GM19372 (cell line): ENCODE results near the gene ZNF609.

ENCODE experiments used
- ATAC-seq: cut with Tn5 transposase; IDR thresholded peaks from one replicate; pipeline ENCODE4 v1.9.1; 2021; ENCODE audit warnings: mild to moderate bottlenecking, low read depth, moderate library complexity; ENCODE audit not compliant: unreplicated experiment

The ZNF609 gene

DNA sequence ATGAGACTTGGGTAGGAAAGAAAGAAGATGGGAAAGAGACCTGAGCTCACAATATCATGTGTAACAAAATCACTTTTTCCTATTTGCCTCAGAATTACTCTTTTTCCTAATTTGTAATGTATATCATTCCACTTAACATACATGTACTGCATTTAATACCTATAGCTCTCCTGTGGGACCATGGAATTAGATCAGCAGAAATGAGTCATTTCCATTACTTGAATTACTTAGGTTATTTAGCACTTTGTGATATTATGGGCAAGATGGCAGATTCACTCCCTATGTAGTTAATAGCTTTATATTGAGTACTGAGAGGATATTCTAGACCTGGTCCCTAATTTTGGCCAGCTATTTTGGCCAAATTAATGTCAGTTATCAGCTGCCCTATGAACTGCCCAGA is 70.5 kb downstream of the ZNF609 start:
- ATAC-seq = no peak

DNA sequence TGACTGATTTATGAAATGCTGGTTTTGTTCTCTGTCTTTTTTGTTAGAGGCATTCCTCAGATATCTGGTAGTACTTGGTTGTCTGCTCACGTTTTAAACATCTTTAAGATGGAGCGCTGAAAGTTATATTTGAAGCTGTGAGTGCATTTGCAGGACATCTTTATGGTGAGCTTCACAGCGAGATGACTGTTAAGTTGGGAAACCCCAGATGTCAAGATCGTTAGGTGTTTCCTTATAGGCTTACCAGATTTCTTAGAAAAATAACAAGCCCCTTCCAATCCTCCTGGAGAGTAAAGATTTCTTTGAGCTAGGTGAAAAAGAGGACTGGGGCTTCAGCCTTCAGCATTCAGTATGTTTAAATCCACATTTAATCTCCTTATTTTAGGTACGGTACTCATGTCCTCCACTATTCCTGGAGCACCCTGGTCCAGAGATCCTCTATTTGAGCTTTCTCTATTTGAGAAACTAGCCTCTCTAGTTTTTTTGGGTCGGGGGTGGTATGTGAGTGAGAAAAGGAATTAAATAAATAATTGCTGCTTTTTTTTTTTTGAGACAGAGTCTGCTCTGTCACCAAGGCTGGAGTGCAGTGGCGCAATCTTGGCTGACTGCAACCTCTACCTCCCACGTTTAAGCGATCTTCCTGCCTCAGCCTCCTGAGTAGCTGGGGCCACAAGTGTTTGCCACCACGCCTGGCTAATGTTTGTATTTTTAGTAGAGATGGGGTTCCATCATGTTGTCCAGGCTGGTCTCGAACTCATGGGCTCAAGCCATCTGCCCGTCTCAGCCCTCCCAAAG is 72.3 kb downstream of the ZNF609 start:
- no peak for ATAC-seq

DNA sequence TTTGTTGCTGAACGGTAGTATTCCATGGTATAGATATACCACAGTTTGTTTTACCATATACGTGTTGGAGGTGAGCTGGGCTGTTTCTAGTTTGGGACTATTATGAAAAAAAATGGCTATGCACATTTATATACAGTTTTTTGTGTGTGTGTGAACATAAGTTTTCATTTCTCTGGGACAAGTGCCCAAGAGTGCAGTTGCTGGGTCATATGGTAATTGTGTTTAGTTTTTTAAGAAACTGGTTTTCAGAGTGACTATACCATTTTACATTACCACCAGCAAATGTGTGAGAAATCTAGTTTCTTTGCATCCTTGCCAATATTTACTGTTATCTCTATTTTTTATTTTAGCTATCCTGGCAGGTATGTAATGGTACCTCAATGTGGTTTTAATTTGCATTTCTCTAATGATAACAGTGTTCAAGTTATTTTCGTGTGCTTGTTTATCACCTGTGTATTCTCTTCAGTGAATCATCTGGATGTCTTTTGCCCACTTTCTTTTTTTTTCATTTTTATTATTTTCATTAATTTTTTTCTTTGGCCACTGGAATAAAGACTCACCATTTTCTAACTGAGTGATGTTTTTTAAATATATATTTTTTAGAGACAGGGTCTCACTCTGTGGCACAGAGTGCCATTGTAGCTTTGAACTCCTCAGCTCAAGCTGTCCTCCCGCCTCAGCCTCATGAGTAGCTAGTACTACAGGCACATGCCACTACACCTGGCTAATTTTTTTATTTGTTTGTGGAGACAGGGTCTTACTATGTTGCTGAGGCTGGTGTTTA is 75.3 kb downstream of the ZNF609 start:
- ATAC-seq = no peak

DNA sequence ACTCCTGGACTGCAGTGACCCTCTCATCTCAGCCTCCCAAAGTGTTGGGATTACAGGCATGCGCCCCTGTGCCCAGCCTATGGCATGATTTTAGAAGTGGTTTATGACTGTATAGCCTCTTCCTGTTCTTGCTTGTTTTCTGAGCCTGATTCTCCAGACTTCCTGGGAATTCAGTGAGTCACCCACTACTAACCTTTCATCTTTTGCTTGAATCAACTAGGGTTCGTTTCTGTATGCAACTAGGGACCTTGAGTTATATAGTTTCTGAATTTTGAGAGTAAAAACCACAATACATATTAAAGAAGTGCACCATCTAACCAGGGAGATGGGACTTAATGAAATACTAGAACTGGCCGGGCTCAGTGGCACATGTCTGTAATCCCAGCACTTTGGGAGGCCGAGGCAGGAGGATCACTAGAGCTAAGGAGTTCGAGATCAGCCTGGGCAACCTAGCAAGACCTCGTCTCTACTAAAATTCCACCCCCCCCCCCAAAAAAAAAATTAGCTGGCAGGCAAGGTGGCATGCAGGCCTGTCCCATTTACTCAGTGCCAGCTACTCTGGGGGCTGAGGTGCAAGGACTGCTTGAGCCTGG is 76.0 kb downstream of the ZNF609 start:
- no peak for ATAC-seq

DNA sequence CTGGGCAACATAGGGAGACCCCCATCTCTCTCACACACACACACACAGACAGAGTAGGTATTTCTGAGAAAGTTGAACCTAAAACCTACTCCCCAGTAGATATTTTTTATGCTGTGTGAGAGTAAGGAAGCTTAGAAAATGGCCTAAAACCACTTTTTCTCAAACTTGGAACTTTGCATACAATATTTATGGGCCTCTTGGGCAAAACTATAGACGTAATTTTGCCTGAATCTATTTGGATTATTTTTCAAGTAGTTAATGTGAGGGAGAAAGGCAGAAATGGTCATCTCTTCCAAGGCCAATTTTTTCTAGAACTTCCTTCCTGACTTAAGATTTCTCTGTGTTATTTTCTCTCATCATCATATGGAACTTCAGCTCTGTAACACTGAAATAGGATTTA is 81.7 kb downstream of the ZNF609 start:
- ATAC-seq = no peak

DNA sequence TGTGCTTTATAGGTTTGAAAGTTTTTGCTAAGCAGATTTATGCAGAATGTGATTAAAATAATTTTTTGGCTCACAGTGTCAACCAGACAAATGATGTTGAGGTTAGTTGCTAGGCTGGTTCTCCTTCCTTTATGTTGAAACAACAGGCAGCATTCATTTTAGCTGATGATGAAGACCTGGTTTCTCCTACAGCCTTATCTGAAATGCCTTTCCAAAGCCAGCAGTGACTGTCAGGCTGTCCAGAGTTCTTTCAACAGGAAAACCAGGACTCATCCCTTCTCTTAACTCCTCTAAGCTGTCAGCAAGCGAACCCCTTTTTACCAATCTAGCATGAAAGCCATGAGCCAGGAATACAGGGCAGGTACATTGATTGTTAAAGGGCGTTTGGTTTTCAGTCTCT is 84.1 kb downstream of the ZNF609 start:
- no peak for ATAC-seq

DNA sequence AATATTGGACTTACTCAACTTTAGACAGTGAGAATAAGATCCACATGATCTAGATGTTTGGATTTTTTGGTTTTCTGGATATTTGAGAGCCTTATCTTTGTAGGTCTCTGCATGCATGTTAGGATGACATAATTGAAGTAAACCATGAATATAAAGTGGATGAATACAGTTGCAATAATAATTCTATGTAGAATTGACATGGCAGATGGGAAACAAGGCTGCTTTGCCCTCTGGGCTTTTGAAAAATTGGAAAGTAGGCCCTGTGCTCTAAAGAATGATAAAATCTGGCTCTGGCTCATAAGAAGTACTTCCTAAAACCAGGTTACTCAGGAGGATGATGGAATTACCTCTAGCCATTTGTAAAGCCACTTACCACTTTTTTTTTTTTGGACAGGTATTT is 86.9 kb downstream of the ZNF609 start:
- no peak for ATAC-seq

DNA sequence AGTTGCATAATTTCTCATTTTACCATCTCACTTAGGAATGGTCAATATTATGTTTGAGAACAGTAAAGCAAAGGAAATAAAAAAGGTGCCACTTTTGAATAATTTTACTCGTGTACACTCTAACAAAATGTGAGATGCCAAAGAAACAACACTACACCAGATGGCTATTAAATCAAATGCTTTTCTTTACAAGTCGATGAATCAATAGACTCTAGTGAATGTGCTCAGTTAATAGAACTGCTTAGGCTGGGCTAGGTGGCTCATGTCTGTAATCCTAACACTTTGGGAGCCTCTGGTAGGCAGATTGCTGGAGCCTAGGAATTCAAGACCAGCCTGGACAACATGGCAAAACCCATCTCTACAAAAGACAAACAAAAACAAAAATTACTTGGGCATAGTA is 87.9 kb downstream of the ZNF609 start:
- ATAC-seq = no peak

DNA sequence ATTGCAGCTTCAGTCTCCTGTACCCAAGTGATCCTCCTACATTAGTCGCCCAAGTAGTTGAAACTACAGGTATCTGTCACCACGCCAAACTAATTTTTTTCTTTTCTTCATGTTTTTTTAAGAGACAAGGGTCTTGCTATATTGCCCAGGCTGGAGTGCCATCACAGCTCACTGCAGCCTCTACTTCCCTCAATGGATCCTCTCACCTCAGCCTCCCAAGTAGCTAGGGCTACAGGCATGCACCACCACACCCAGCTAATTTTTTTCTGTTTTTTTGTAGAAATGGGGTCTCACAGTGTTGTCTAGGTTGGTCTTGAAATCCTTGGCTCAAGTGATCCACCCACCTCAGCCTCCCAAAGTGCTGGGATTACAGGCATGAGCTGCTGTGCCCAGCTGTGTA is 89.5 kb downstream of the ZNF609 start:
- ATAC-seq = no peak

DNA sequence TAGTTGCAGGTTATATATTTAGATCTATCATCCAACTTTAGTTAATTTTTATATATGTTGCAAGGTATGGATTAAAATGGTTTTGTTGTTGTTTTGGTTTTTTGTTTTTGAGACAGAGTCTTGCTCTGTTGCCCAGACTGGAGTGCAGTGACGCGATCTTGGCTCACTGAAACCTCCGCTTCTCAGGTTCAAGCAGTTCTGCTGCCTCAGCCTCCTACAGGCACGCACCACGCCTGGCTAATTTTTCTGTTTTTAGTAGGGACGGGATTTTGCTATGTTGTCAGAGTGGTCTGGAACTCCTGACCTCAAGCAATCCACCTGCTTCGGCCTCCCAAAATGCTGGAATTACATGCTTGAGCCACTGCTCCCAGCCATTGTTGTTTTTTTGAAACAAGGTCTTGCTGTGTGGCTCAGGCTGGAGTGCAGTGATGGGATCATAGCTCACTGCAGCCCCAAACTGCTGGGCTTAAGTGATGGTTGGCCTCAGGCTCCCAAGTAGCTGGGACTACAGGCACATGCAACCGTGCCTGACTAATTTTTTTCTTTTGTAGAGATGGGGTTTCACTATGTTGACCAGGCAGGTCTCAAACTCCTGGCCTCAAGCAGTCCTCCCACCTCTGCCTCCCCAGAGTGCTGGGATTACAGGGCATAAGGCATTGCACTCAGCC is 92.0 kb downstream of the ZNF609 start:
- no peak for ATAC-seq

DNA sequence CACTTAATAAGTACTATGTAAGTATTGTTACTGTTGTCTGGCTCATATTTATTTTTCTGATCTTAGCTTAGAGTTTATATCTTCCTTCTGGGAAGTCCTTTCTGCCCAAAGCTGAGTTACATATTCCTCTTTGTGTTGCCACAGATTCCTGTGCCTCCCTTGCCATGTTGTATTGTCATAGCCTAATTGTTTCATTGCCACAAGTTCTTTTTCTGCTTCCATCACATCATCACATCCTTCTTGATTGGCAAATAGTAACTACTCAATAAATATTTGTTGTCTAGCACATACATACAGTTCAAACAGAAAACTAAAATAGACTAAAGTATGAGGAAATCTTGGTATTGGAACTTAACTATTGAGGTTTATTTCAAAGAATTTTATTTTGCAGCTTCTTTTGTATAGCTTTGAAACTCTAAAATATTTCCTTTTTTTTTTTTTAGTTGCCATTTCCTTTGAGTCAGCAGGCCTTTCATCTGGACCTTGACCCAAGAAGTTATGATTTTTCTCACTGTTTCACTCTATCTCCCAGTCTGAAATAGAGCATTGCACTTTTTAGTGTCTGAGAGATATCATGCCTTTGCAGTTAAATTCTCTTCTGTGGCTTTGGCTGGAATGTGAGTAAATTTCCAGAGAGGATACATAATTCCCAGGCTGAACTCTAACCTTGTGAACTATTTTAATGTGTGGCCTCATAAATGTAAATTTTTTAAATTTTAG is 98.2 kb downstream of the ZNF609 start:
- ATAC-seq = no peak

DNA sequence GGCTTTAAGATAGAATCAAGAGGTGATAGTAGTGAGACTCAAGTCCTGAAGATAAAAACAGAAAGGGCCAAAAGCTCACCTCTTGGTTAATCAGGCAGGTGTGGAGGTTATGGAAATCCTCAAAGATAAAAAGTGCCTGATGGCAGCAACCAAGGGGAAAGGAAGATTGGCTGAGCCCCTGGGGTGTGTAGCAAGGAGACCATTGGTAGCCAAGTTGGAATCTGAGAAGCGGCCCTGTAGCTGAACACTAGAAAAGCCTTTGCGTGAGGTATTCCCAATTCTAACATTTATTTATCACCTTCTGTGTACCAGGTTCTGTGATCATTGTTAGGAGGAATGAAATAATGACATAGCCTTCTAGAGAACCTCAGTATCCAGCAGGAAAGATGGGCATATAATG is 98.9 kb downstream of the ZNF609 start:
- ATAC-seq = no peak

DNA sequence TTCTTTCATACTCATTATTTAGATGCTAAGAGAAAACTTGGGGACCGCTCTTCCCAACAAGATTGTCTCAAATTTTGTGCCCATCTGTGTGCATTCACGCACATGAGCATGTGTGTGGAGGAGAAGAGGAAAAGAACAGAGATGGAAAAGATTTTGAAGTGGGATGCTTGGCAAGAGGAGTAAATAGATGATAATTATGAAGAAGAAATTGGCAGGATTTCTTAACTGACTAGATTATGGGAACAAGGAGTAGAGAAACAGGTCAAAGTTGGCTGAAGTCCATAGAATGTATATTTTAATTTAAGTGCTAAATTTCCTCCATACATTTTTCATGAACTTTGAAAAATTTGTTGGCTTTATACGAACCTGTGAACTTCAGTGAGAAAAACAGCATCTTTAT is 100.1 kb downstream of the ZNF609 start:
- ATAC-seq = no peak

DNA sequence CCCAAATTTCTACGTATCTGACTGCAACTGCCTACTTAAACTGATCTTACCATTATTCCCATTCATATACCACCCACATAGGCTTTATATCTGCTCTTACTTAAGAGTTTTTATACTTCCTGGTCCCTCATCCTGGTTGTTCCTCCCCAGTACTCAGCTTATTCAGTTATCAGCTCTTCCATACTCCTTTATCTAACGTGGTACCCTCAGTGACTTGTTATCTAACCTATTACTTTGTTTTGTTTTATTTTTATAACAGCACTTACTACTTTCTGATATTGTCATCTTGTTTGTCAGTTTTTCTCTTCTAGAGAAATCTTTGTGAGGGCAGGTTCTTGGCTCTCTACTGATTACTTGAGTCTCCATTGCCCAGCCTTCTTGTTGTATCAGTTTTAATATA is 100.6 kb downstream of the ZNF609 start:
- no peak for ATAC-seq

DNA sequence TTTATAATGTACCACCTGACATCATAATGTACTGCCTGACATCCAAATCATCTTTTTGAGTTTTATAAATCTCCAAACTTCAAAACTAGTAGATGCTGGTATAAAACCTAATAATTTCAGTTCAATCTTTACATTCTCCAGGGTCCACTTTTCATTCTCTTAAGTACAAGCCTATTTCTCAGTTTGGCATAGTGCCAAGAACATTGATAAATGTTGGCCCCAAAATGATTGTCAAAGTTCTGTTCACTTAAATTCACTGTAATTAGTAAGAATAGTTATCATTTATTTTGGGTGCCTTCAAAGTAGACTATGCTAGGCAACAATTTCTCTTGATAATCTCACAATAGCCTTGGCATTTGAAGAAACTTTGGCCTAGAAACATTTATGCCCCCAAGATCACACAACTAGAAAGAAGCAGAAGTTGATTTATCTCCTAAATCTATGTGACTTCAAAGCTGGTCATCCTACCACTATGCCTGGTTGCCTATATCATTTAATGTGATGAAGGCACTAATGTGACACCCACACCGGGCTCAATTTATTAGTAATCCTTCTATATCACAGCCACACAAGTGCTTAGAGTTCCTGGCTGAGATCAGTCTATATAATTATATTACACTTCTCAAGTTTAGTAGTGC is 101.7 kb downstream of the ZNF609 start:
- ATAC-seq = no peak

DNA sequence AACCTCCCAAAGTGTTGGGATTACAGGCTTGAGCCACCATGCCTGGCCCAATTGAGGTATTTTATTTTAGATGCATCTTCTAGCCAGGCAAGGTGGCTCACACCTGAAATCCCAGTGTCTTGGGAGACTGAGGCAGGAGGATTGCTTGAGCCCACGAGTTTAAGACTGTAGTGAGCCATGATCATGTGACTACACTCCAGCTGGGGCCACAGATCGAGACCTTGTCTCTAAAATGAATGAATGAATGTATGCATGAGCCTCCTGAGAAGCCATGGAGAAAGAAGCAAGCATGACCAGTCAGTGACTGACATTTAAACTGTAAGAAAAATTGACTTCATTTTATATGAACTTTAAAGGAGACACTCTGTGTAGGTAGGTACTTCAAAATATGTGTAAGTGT is 105.7 kb downstream of the ZNF609 start:
- ATAC-seq = no peak

DNA sequence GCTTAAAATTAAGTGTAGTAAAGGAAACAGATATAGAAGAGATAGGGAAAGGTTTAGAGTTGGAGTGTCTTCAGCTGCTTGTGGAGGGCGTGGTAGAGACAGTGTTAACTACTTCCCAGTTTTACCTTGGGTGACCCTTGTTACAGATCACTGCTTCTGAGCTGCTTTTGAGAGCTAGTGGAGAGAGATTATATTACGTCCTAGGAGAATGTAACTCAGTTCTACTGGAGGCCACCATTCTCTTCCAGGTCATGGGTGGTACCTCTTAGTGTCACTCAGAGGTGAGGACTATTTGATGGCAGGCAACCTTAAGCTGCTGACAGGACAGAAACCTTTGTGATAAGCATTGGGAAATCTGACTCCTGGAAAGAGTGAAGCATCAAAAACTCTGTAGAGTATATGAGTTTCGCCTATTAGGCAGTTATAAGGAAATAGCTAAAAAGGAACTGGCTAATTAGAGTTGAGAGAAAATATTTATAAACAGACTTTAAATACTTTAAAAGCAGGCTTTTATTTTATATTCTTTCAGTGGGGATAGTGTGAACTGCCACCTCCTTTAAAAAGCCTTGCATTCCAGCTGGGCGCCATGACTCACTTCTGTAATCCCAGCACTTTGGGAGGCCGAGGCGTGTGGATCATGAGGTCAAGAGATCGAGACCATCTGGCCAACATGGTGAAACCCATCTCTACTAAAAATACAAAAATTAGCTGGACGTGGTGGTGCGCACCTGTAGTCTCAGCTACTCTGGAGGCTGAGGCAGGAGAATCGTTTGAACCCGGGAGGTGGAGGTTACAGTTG is 106.5 kb downstream of the ZNF609 start:
- ATAC-seq = no peak

DNA sequence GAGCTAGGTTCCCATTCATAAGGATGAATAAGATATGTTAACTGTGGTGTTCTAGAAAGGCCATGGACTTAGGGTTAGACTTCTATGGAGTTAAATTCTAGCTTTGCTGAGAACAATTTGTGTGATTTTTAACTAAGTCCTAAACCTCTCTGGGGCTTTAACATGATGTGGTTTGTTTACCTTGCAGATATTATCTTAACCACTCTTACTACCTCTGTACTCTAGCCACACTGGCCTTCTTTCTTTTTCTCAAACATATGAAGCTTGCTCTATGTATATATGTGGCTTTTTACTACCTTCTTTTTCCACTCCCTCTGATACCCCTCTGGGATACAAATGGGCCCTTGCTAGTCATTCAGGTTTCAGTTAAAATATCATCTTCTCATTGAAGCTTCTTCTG is 108.4 kb downstream of the ZNF609 start:
- ATAC-seq = no peak

DNA sequence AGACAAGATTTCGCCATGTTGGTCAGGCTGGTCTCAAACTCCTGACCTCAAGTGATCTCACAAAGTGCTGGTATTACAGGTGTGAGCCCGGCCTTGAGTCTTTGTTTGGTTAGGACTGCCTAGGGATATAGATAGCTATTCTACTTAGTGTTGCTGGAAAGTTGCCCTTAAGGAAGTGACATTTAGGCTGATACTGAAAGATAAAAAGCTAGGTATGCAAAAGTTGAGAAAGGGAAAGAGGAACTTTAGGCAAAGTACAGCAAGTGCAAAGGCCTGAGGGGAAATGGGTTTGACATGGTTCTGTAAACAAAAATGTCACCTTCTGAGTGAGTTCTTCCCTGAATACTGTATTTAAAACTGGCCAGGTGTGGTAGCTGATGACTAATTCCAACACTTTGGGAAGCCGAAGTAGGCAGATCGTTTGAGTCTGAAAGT is 111.5 kb downstream of the ZNF609 start:
- no peak for ATAC-seq
